HG02678 (cell line): Measurements from ENCODE around the gene MED26.

ENCODE experiments used
- ATAC-seq: cut with Tn5 transposase; IDR thresholded peaks from one replicate; pipeline ENCODE4 v1.9.1; 2021; ENCODE audit warnings: mild to moderate bottlenecking, moderate library complexity; ENCODE audit not compliant: unreplicated experiment

Gene MED26

DNA sequence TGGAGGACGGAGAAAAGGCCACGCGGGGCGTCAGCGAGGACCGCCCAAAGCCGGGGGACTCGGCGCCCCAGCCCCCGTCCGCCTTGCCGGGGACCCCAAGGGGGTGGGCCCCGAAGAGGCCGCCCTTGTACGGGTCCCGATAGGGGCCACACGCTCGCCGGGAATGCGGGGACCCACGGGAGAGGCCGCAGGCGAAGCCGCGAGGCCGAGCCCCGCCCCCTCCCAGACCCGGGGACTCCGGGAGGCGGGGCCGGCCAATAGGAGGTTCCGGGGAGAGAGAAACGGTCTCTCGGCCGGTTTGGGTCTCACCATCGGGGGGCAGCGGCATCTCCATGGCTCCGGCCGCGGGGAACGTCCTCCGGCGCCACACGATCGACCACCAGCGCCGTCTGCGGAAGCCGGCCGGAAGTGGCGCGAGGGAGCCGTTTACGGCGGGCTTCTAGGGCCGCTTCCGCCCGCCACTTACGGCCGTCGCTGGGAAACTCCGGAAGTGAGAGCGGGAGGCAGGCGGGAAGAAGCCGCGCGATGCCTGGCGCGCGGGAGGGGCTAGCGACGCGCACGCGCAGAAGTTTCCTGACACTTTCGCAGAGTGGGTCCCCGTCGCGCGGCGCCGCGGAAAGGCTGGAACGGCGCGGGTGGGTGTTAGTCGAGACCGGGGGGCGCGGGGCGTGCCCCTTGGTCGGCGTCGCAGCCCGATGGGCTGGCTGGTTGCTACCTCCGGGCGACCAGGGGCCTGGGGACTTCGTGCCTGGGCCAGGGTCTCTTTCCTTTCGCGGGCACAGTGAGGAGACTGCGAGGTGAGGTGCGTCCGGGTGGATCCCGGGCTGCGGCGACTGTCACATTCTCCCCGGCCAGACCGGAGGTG lies 85.7 kb downstream of the MED26 start, which contains the start of gene CHERP:
CHERP (minus strand) TSS at position 393 of the 865 bp plus-strand sequence; CDS start at position 334, 59 bp downstream.
- peak; percentile 82 for ATAC-seq

DNA sequence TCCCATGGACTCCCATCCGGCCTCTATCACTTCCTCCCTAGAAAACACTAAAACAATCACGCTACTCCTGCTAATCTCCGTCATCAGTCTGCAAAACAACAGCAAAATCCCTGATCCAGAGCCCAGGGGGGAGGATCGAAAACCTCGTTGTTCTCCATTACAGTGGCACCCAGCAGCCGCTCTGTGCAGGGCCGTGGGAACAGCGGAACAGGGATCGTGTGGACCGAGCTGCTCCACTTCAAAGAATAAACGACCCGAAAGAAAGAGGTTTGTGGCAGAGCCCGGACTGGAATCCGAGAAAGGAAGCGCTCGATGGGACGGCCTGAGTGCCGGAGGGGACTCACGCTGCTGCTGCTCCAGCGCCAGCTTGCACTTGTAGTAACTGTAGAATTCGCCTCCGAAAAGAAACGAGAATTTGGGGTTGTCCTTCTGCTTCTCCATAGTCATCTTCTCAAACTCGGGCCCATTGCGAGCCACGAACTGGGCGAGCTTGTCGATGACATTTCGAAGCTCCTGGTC lies 86.4 kb downstream of the MED26 start:
- ATAC-seq, result peak; percentile 5

DNA sequence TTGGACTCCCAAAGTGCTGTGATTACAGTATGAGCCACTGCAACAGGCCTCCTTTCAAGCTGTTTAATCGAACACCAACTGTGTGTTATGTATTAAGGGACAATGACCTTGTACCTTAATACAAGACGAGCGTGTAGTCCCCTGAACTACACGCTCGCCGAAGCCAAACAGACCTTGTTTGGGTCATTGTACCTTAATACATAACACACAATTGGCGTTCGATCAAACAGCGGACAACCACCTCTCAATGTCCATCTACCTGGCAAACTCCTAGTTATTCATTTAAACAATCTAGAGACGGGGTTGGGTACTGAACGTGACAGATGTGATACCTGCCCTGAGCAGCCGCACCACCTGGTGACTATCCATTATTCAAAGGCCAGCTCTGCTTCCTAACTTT lies 87.1 kb downstream of the MED26 start:
- no peak for ATAC-seq

DNA sequence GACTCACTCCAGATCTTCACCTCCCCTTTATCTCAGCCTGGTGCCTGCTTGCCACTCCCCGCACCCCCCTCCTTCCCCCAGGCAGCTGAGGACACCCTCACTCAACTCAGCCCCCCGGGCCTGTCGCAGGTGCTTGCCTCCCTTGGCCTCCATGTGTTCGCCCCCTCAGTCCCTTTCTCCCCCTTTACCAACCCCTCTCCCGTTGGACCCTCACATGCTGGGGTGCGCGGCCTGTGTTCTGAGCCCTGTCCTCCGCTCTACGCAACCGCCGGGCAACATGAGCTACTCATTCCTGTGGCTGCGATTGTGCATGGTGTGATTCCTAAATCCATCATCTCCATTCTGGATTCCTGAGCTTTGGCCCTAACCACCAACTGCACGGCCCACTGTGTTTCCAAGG lies 90.9 kb downstream of the MED26 start:
- no peak for ATAC-seq

DNA sequence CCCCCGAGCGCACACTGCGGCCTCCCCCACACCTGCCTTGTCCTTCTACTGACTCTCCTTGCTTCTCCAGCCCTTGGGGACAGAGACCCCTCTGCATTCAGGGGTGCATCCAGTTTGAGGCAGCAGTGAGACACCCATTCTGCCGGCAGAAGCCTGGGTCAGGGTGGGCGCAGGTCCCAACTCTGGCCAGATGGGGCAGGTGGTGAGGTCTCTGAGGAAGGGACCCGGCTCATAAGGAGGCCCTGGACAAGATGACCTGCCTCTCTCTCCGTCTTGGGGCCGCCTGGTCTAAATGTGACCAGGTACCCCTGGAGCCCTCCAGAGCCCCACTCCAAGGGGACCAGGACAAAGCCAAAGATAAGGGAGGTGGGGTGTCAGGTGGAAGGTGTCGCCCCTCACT lies 91.9 kb downstream of the MED26 start:
- ATAC-seq, result no peak

DNA sequence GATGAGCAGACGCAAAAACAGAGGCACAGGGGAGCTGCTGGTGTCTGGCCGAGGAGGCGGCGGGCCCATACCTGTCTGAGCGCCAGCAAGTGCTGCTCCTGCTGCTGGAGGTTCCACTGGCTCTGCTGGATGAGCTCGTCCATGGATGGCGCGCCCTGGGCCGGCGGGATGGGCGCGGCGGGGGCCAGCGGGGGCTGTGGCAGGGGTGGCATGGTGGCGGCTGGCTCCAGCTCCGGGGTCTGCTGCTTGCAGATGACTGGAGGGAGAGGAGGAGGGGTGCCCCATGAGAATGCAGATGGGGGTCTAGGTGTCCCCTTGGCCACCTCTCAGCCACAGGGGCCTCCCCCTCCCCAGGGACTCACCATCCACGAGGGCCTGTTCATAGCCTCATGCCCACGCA lies 92.6 kb downstream of the MED26 start:
- no peak for ATAC-seq

DNA sequence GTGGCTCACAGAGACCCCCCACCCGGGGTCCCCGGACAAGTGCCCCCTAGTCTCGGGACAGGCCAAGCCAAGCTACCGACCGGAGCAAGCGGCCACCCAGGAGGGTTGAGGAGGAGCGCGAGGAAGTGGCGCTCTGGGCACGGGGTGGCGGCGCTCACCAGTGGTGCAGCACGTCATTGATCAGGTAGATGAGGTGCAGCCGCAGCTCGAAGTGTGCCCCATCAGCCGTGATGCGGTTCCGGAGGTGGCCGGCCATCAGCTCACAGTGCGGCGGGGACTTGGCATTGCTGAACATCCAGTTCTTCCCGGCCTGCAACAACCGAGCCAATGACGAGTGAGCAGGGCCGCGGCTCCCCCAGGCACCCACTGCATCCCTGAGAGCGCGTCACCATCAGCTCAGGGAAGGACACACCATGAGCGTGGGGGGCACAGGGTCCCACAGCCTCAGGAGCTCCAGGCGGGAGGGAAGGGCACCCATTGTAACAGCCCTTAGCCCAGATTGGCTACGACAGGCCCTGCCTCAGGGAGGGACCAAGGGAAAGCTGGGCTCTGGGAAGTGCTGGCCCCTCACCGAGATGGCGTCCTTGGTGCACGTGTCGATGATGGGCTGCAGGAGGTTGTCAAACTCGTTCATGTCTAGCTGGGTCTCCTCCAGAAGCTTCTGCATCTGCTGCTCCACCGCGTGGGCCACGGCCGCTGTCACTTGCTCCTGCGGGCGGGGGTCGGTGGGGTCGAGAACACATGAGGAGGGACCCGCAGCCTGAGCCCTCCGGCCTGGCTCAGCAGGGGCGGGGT lies 95.4 kb downstream of the MED26 start:
- no peak for ATAC-seq

DNA sequence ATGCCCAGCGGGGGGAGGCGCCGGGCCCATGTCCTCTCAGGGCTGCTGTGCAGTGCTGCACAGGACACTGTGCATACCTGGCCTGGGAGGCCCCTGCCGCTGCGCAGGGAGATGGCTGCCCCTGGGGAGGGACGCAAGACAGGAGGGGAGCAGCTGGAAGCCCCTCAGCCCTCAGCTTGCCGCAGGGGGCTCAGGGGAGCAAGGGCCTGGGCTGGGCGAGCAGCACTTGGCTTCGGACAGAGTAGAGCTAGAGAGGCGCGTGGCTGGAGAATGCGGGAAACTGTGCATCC lies 96.7 kb downstream of the MED26 start:
- ATAC-seq, result no peak

DNA sequence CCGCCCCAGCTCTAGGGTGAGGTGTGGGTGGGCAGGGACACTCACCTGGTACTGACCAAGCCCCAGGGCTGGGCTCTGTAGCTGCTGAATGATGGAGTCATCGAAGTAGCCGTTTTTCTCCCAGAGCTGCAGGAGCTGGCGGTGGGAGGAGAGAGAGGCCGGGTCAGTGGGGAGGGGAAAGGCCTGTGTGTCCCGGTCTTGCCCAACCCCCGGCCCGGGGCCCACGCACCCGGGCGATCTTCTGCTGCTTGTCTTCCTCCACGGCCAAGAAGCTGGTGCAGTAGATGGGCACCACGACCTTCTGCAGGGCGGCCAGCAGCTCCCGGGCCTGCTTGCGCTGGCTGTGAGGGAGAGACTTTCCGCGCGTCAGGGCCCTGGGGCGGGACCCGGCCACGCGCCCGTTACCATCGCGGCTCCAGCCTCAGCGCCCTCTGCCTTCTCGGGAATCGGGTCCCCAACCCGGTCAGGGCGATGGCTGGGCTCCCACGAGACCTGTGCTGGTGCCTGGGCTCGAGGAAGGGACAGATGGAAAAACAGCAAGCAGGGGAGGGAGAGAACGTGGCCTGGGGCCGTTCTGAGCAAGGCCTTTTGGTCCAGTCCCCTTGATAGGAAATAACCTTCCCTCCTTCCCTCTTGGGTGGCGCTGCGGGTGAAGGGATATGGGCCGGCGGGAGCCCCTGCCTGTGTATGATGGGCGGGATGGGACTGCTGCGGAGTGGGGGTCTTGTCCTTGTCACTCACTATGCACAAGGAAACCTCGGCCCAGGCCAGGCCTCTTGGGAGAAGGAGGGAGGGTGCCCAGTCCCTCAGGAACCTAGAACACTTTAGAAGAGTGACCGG lies 97.2 kb downstream of the MED26 start:
- ATAC-seq, result no peak

DNA sequence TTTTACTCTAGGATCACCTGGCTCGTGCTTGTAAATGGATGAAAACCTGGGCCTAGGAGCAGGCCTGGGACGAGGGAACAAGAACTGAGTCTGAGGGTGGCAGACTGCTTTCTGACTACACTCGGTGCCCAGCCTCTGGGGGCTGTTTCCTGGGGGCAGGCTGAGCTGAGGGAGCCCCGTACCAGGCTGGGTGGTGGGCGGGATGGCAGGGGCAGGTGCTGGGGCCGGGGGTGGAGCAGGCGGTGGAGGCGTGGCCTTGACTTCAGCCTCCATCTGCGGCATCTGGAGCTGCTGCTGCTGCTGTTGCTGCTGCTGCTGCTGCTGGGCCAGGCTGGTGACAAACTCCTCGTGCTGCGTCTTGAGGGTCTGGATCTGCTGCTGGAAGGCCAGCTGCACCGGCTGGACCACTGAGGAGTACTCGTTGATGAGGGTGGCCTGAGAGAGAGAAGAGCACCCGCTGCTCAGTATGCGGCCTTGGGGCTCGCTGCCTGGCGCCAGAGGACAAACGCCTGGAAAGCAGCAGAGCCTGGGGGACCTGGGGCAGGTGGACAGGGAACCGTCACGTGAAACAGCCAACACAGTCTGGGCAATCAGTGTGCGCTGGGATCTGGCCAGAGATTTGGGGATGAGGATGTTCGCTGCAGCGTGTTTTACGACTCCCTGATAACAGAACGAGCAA lies 98.4 kb downstream of the MED26 start:
- ATAC-seq, result no peak

DNA sequence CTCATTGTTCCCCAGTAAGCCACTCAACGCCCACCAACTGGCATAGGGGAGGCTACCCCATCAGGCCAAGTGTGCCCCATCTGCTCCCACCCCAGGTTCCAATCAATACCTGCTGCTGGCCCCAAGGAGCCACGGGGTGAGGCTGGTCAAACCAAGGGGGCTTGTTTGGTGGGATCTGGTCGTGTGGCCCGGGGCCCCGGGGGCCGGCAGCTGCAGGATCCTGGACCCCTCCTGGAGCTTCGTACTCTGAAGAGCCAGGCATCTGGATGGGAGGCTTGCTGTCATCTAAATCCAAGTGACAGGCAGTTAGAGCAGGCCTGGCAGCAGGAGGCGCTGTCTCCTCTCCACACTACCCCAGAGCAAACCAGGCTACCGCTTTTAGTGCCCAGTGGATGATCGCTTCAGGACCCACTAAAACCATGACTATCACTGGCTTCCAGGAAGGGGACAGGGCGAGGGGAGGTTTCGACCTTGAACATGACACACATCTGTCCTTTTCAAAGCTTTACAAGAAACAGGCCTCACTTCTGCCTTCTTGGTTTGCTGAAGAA lies 100.0 kb downstream of the MED26 start:
- no peak for ATAC-seq

DNA sequence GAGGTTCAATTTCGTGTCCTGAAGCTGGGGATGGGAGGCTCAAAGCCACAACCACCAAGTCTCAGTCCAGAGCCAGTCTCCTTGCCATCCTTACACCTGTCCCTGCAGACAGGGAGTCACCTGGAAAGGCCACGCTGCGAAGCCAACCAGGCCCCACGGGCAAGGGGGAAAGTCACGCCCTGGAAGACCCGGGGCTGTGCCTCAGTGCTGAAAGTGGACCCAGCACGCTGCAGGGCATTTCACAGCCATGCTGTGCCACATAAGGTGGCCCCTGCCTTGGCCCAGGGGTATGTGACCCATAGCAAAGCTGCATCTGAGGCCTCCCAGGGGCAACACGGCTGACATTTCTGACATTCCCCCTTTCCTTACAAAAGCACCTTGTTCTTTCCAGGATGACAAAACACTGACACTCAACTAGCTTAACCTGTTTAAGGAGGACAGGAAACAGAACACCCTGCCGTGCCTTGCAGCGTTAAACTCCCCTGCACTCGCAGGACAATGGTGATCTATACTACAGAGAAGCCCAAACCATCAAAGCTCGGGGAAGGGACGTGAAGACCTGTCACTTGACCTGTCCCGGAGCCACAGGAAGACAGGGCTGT lies 100.6 kb downstream of the MED26 start:
- ATAC-seq, result no peak

DNA sequence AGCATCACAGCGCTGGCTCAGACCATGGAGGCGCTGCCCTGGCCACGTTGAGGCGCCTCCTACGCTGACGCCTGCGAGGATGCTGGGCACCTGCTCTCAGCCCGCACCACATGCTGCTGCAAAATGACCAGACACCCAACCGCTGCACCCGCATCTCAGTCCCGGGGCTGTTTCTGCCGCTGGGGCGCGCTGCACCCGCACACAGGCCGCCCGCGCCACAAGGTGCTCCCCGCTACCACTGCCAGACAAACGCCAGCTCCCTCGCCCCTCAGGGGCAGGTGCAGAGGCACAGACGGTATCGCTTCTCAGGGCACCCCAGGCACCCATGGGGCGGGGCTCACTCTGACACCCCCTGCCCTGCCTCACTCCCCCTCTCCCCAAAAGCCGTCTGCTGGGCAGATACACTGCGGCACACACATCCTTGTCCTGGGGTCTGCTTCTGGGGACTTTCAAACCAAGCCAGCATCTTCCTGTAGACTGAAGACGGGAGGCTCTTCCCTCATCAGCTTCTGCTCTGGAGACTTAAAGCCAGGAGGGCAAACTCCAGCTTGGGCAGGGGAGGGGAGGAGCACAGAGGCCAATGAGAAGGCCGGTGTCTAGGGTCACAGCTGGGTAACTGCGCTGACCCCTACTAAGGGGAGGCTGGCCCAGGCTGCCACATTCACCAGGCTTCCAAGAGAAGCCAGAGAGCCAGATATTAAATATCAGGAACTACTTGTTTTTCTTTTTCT lies 102.1 kb downstream of the MED26 start:
- ATAC-seq, result no peak

DNA sequence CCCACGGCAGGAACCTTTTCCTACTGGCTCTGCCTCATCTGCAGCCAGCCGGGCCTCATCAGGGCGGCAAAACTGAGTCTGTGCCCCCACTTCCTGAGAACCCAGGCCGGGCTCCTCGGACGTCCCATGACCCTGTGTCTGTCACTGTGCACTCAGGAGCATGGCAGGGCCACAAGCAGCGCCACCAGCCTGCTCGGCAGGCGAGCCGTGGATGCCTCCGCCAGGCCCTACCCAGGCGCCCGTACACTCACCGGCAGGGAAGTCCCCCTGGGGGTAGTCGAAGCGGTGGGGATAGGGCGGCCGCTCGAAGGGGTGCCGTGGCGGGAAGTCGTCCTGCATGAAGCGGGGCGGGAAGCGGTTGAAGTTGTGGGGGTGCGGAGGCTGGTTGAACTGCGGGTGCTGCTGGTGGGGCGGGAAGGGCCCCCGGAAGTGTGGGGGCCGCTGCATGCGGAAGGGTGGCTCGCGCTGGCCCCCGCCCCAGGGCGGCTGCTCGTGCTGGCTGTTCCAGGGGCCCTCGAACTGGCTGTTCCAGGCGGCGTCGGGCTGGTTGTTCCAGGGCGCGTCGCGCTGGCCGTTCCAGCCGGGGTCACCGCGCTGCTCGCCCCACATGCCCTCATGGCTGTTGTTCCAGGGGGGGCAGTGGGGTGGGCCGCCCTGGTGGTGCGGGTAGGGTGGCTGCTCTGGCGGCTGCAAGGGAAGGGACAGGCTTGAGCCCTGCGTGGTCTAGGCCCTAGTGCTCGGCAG lies 102.8 kb downstream of the MED26 start:
- no peak for ATAC-seq
